ENCODE data around the gene CFAP299.

Gene CFAP299

GRCh38 chr4:80335554-80336358 lies at the start of gene CFAP299:
CFAP299 (plus strand) TSS chr4:80335730.
- peak; percentile 36; the same call in 1 of the 2 replicates for TF ChIP-seq CTCF (IDR thresholded peaks at IDR 0.05)

GRCh38 chr4:80286451-80286850 lies 49.1 kb upstream of the CFAP299 start:
- TF ChIP-seq CTCF (IDR thresholded peaks at IDR 0.05): no peak

- no peak for TF ChIP-seq CTCF (IDR thresholded peaks at IDR 0.05)
These were observed 41.3 kb upstream of the CFAP299 start for GRCh38 chr4:80294206-80294605.

- no peak for TF ChIP-seq CTCF (IDR thresholded peaks at IDR 0.05)
These were observed 40.2 kb upstream of the CFAP299 start for GRCh38 chr4:80295336-80295735.

GRCh38 chr4:80295826-80296225 lies 39.7 kb upstream of the CFAP299 start:
- no peak for TF ChIP-seq CTCF (IDR thresholded peaks at IDR 0.05)

- TF ChIP-seq CTCF (IDR thresholded peaks at IDR 0.05): no peak
These were observed 33.6 kb upstream of the CFAP299 start for GRCh38 chr4:80301884-80302283.

GRCh38 chr4:80302616-80303223 lies 32.8 kb upstream of the CFAP299 start:
- TF ChIP-seq CTCF (IDR thresholded peaks at IDR 0.05): no peak
